NCI-H2227 treated with DMSO at 0.1 percent for 48 hours (cell line): ENCODE results near the gene RIPOR3.
"Not testable (repeated sequence)": the region's sequence is repeated elsewhere in the genome, so short reads cannot be mapped to it uniquely, and the experiment has no call there.

Source experiments
- DNase-seq: peaks from one replicate; lab custom pipeline; 2025; lab: John Stamatoyannopoulos, UW

Gene RIPOR3

DNA sequence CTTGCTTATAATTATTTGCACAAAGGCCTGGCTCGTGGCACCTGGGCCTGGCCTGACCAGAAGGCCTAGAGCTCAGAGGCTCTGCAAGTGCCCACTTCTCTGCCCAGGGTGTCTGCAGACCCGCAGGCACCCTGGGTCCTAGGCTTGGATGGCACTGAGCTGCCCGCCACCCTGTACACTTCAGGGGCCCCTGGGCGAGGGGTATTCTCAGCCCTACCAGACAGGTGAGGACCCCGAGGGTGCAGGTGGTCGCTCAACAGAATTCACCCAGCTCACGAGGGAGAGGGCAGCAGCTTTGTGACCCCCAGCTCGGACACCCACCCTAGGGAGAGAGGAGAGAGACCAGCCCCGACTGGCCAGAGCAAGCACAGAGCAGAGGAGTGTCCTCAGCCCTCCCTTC, 83.9 kb downstream of the RIPOR3 start:
- no peak for DNase-seq

DNA sequence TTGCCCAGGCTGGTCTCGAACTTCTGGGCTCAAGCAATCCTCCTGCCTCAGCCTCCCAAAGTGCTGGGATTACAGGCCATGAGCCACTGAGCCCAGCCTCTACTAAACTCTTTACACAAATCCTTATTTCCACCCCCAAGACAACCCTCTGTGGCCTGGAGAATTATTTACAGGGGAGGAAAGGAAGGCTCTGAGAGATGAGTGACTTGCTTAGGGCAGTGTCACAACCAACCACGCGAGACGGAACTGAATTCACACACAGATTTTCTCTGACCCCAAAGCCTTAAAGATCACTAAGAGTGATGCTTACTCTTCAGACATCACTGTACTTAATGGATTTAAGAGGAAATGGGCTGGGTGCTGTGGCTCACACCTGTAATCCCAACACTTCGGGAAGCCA, 86.2 kb downstream of the RIPOR3 start:
- DNase-seq: no peak

DNA sequence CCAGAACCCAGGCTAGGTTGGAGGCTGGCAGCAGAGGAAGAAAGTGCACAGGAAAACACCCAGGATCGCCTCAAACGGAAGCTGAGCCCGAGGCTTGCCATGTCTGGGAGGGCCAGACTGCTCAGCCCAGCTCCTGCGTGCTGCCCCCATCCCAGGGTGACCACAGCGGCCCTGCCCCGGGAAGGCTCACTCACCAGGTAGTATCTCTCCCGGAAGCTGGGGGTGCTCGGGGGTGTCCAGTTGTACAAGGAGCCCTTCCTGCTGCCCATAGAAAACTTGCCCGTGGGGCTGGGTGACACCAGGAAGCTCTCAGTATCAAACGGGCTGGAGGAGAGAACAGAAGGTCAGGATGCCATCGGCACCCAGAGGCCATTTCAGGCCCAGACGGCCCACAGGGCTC, 86.9 kb downstream of the RIPOR3 start:
- DNase-seq: no peak

DNA sequence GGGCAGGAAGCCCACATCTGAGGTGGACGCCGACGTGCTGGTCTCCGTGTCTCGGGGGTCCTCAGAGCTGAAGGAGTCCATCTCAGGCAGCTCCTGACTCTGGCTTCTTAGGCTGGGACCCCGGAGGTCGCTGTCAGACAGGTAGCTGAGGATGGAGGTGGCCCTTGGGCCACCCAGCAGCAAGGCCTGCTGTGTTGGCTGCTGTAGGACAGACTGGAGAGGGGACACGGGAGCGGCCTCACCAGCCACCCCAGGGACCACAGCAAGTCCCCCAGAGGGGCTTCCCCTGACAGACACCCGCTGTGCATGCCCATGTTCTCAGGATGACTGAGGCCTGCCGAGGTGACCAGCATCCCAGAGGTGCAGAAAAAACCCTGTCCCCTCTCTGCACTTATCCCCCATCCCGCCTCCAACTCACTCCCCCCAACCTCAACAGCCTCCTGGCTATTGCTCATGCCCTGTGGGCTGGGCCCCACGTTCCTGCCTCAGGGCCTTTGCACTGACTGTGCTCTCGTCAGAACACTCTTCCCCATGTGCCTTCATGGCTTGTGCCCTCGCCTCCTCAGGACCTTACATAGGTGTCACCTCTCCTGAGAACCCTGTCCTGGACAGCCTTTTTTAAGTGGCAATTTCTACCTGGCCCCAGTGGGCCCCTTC, 88.8 kb downstream of the RIPOR3 start:
- DNase-seq: no peak

DNA sequence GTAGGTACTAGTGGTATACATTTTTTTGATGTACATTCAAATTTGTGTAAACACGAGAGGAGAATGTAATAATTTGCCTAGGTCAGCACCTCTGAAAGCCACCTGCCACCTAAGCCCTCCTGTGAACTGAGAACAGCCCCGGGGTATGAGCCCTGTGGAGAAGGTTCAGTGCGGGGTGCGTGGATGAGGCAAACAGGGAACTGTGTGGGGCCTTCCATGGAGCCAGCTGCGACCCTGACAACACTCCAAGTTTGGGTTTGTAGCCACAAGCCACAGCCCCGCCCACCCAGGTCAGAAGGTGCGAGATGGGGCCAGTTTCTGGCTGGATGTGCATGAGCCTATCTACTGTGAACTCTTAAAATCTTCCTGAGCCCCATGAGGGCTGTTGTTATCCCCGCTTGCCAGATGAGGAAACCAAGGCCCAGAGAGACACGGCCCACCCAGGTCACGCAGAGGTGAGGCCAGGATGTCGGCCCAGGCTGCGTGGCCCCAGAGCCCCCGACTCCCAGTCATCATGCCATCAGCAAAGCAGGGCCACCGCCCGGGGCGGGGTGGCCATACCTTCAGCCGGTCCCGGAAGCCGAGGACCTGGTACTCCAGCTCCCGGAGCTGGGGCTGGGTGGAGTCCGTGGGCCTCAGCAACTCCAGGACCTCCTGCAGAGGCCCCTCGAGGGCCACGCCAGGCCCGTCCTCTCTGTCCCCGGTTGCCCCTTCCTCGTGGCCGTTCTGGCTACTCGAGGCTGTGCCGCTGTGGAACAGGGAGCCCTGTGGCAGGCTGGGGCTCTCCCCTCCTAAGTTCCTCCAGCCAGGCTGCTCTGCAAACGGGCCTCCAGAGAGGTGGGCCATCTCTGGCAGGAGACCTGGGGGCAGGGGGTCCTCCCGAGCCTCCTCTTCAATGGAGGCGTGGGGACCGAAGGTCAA, 89.6 kb downstream of the RIPOR3 start:
- DNase-seq: no peak

DNA sequence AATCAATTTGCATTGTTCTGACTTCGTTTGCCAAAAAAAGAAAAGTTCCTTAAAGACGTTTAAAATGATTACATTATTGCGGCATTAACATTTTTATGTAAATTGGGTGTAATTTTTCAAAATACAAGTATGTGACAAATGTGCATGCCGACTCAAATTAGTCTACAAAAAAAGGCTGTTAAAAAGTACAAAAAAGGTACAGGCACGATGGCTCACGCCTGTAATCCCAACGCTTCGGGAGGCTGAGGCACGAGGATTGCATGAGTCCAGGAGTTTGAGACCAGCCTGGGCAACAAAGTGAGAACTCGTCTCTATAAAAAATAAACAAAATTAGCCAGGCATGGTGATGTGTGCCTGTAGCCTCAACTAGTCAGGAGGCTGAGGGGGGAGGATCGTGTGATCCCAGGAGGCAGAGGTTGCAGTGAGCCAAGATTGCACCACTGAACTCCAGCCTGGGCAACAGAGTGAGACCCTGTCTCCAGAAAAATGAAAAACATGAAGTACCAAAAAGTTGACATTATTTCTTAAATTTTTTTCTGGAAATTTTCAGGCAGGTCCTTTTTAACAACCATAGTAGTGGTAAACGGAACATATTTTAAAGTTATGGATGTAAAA, 91.0 kb downstream of the RIPOR3 start:
- no peak for DNase-seq

DNA sequence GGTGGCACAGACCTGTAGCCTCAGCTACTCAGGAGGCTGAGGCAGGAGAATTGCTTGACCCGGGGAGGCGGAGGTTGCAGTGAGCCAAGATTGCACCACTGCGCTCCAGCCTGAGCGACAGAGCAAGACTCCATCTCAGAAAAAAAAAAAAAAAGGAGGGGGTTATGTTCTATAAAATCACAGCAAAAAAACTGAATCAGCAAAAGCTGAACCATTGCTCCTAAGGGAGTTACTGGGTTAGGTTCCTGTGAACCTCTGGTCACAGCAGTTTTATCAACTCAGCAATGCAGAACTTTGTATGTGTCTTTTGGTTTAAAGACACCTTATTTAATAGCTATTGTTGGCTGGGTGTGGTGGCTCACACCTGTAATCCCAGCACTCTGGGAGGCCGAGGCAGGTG, 92.6 kb downstream of the RIPOR3 start:
- not testable (repeated sequence) for DNase-seq

DNA sequence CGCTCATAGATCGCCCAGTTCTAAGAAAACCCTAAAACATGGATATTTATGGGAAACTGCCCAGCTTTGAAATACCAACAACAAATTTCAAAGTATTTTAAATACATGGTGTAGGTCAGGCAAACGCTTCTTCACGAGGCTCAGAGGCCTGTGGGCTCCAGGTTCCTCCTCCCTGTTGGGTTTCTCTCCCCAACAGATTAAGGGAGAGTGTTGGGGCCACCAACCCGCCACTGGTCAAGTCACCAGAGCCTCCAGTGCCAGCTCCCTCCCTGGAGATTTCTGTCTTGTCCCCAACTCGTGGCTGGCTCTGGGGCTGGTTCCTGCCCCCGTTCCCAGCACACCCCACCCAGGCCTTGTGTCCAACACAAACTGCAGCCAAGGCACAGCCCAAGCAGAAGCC, 93.3 kb downstream of the RIPOR3 start:
- no peak for DNase-seq

DNA sequence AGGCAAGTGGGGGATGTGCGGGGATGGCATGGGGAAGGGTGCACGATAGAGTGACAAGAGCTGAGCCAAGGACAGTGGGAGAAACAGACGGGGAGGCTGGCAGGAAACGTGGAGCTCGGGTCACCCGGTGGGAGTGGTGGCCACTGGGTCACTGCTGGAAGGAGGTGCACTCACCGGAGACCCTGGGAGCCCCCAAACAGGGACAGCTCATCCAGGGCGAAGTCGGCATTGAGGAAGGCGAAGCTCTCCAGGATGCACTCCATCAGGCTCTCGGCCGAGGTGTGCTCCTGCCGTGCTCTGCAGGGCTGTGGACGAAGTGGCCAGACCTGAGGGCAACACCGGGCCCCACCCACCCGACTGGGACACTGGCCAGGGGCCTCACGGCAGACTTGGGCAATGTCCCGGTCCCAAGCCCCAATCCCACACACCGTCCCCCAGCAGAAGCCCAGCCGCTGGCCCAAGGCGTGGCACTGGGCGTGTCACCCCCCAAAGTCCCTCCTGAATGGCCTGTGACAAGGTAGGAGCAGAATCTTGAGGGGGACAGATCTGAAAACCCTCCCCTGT, 93.9 kb downstream of the RIPOR3 start:
- DNase-seq: no peak

DNA sequence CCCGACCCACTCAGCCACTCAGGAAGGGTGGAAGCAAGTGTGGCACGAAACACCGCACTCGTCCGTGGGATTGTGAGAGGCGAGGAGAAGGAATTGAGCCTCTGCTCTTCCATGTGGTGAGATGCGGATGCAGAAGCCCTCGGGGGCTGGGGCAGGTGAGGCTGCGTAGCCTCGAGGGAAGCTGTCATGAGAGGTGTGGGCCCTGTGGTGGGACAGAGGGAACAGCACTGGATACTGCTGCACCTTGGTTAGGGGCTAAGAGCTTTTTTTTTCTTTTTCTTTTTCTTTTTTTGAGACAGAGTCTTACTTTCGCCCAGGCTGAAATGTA, 94.7 kb downstream of the RIPOR3 start:
- DNase-seq: no peak

DNA sequence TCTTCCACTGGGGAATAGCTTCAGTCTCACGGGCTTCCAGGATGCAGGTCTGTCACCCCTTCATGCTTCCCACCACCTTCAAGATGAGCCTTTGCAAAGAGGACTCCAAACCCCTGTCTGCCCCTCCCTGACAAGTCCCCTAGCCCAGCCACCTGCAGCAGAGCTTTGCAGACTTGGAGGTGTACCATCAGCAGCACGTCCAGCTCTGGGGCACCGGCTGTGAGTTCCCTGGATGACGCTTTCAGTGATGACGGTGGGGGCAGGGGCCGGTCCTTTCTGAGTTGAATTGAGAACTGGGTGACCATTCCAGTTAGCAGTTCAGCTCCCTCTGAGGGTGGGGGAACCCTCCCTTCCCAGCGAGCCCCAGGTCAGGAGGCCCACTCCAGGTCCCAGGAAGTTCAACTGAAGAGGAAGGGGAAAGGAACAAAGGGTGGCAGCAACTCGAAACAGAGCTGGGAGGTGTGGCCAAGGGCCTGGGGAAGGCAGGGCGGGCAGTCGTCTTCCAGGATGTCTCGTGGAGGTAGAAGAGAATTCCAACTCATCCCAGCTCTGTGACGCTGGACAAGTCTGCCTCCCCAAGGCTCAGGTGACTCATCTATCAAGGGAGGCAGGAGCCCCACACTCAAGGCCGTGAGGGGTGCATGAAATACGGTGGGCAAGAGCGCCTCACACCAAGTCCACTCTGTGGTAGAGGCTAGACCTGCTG, 95.2 kb downstream of the RIPOR3 start:
- no peak for DNase-seq

DNA sequence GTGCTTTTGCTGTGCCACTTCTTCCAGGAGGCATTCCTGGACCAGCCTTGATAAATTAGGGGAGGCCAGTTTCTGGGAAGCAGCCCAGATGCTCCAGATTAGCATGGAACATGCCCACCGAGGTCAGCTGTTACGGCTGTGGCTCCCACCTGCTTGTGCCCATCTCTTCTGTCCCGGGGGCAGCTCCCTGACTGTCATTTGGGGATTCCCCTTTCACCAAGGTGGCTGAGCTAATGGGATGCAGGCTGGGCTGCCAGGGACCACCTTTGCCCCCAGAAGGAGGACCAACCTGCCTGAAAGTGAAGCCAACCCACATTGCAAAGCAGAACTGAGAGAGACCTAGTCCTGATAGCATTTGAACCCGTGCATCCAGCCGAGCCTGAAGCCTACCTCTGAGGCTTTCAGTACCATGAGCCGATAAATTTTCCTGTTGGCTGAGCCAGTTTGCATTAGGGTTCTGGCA, 95.9 kb downstream of the RIPOR3 start:
- no peak for DNase-seq

DNA sequence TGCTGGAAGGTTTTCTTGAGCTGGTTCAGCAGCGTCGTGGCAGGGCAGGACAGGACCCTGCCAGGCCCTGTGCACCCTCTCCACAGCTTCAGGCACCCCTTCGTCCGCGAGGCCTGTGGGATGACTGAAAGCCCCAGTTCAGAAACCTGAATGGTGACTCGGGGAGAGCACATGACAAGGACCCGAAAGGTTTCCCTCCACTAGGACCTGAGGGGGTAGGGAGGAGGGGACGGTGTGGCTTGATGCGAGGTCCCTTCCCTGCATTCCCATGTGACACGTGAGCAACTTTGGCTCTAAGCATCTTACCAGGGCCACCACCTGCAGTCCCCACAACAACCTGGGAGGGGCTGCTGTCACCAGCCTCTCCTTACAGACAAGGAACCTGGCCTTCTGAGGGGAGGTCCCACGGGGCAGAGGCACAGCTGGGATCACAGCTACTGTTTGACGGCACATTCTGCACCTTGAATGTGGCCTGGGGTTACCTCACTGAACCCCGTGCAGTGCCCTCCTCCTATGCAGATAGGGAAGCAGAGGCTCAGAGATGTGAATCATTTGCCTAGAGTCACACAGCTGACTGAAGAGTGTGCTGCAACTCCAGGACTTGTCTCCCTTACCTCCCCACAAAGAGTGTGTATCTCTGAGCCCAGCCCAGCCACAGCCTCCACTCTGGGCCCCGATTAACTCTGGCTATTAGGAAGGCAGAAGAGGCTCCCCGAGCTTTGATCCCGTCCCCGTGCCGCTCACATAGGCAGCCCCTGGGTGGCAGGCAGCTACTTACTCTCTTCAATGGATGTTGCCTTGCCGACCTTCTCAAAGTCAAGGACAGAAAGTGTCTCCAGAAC, 96.5 kb downstream of the RIPOR3 start:
- no peak for DNase-seq

DNA sequence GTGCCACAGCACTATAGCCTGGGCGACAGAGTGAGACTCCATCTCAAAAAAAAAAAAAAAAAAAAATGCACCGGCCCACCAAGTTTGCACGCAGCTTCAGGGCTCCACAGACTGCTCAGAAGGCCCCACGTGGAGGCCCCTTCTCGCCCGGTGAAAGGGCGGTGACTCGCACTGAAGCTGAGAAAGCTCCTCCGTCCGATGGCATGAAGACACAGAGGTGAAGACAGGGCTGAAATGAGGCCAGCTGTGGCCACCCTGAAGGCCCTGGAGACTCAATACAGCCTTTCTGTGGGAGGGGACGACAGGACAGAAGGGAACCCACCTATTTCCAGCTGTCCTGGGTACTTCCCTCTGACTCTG, 97.1 kb downstream of the RIPOR3 start:
- no peak for DNase-seq

DNA sequence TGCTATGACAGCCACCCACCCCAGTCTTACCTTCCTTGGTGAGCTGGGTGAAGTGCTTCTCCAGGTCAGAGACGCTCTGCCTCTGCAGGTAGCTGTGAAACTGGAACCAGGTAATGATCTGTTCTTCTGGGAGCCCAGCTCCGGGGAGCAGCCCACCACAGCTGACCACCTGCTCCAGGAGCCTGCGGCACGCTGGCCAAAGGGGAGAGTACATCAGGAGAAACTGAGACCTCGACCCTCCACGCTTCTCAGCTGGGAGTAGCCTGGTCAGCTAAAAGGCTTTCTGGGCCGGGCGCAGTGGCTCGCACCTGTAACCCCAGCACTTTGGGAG, 98.4 kb downstream of the RIPOR3 start:
- DNase-seq: no peak

DNA sequence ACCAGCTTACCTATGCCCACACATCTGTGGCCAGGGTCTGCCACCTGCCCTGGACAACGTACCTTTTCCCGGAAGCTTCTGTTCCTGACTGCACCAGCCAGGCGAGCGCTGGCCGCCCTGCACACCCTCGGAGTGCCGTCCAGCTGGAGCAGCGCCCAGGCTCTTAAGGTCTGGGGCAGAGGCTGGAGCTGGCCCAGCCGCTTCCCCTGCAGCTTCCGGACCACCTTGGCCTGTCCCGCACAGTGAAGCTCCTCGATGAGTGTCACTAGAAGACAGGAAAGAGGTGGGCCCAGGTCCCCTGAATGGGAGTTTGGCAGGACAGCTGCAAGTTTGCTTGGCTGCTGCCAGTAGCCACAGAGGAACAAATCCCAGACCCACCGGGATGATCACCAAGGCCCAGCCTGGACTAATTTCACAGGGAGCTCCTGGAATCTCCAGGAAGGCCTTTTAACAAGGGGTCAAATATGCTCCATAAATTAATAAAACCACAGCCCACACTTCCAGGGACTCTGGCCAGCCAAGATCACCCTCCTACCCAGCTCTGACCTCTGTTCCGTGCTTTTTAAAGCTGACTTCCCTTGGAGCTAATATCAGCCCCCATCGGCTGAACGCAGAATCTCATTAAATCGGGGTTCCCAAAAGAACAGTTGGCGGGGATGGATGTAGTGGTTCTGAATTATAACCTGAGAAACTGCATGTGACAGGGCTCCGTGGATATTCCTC, 98.9 kb downstream of the RIPOR3 start:
- no peak for DNase-seq

DNA sequence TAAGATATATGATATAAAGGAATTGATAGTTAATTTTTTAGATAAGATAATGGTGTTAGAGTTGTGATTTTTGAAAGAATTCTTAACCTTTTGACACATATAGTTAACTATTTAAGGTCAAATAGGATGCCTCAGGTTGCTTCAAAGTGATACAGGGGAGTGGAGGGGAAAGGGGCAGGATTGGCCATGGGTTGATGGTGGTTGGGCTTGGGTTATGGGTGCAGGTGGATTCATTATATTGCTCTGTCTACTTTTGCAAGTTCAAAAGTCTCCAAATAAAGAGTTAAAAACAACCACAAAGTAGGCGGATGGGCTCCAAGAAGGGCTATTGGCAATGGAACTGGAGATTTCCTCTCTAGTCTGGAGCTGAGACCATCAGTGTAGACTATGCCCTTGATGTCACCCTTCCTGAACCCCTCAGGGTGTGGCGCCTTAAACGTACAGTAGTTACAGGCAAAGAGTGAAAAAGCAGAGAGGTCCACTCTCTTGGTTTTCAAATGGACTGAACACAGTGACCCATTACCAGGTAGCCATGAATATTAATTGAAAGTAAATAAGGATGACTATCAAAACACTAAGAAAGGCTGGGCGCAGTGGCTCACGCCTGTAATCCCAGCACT, 100.0 kb downstream of the RIPOR3 start:
- no peak for DNase-seq

DNA sequence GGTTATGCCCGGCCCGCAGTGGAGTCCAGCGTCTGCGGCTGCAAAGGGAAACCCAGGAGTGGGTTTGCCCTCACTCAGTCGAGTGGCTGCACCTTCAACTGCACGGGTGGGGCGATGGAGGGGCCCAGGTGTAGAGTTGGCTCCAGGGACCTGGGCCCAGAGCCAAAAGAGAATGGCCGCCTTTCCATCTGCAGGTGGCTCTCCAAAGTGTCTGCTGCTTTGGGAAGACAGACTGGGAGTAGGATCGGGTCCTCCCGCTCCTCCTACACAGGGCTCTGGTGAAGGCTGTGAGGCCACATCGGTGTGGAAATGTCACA, 101.0 kb downstream of the RIPOR3 start:
- no peak for DNase-seq

DNA sequence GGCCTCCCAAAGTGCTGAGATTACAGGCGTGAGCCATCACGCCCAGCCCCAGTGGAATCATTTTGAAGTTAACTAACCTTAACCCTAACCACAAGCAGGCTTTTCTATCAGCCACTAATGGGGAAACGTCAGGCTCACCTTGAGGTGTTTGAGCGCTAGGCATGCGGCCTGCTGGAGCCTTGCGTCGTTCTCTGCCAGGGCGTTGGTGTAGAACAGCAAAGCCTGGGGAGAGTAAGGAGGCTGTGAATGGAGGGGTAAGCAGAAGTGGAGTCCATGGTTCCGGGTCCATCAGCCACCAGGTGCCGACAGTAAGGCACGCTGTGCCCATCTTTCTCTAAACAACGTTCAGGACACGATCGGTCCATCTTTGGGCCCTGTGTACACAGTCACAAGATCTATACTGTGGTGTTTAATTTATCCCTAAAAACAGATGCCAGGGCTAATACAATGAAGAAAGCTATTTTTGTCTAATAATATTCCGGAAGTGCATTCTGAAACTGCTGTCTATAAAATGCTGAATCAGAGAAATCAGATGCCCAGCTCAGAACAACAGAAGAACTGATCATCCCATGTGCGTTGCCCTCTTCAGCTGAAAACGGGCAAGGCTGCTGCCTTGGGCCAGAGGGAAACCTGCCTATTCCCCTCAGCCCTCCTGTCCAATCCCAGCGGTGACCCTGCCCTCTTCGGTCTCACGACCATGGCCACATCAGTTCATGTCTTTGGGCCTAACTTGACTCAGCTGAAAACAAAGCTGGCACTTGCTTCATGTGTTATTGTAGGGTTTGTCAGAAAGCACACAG, 101.6 kb downstream of the RIPOR3 start:
- DNase-seq: no peak
